Measurements from ENCODE around the gene RNF169.

The RNF169 gene

DNA sequence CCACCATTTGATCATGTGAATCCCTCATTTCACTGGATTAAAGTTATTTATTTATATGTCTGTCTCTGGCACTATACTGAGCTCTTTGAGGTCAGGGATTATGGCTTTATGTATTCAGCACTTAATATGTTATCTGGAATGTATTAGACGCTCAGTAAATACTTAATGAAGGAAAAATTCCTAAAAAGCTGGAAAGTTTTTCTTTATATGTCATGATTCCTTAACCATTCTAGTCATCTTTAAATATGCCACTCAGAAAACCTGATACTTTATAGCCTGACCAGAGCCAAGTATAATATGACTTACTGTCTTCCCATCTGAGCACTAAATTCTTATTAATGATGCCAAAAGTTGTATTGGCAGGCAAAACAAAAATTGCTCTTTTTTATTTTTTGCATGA, 27.1 kb downstream of the RNF169 start:
- H3K9me2 ChIP-seq (replicated peaks; ENCODE audit: insufficient read depth, low read length) = no peaks in the 10 kb centered on the region
- no peak for DNase-seq
- H3K79me2 ChIP-seq (ENCODE audit: low read length) = peaks cover 80% of the 10 kb centered on the region
- no peak overlapping the region for H3K9ac ChIP-seq (ENCODE audit: low read length)
- no peaks in the 10 kb centered on the region for H3K36me3 ChIP-seq (replicated peaks; ENCODE audit: insufficient read depth, low read length)
- no peaks in the 10 kb centered on the region for H3K4me1 ChIP-seq (ENCODE audit: low read length)
- TF ChIP-seq EZH2phosphoT487 (IDR thresholded peaks at IDR 0.05; ENCODE audit: low read length) (no peak), CTCF (IDR thresholded peaks at IDR 0.05; ENCODE audit: low read length) (no peak), EZH2 (optimal IDR thresholded peaks at IDR 0.05; ENCODE audit: low read depth, low read length) (no peak)
- no peak overlapping the region for H3K4me3 ChIP-seq (ENCODE audit: low read length)
- H3K4me2 ChIP-seq (ENCODE audit: low read depth, low read length) = no peak overlapping the region
- H3K27ac ChIP-seq (ENCODE audit: low read length) = no peak overlapping the region
- H3F3A ChIP-seq (ENCODE audit: insufficient read depth, low read length) = no peaks in the 10 kb centered on the region
- no peaks in the 10 kb centered on the region for H4K20me1 ChIP-seq (ENCODE audit: insufficient read depth, low read length)
- H3K27me3 ChIP-seq (replicated peaks; ENCODE audit: insufficient read depth, low read length) = no peaks in the 10 kb centered on the region
- H3K9me3 ChIP-seq (replicated peaks; ENCODE audit: insufficient read depth, low read length) = no peaks in the 10 kb centered on the region
- H2AFZ ChIP-seq (ENCODE audit: low read length) = no peak overlapping the region

DNA sequence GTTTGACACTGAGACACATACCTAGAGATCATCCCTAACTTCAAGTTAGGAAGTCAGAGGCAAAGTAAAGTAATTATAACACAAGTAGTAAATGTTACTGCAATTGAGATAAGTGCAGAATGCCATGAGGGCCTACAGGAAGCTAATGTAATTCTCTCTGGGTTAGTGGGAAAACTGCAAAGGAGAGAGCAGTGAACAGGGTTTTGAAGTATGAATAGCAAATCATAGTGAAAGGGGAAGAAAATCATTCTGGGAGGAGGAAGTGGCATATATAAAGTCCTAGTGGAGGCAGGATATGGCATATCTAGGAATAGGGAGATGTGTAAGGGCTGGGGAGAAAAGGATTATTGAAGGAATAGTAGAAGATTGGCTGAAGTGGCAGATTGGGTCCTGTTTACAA, 27.9 kb downstream of the RNF169 start:
- no peak overlapping the region for H3K4me2 ChIP-seq (ENCODE audit: low read depth, low read length)
- H3K79me2 ChIP-seq (ENCODE audit: low read length) = peaks cover 81% of the 10 kb centered on the region
- no peaks in the 10 kb centered on the region for H3F3A ChIP-seq (ENCODE audit: insufficient read depth, low read length)

DNA sequence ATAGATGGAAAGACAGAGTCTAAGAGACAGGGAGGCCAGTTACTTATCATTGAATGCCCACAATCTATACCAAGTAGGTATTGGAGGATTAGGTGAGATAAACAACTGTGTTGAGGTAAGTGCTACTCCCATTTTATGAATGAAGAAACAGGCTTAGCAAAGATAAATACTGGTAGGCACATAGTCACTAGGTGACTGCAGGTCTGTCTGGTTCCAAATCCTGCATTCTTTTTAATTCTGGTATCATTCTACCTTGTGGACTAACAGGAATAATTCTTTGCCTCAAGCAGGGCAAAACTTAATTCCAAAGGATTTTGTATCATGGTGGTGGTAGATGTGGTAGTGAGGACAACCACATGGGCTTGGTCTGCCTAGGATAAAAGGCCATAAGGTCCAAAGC, 28.4 kb downstream of the RNF169 start:
- no peaks in the 10 kb centered on the region for H3K9me2 ChIP-seq (replicated peaks; ENCODE audit: insufficient read depth, low read length)
- no peaks in the 10 kb centered on the region for H3F3A ChIP-seq (ENCODE audit: insufficient read depth, low read length)
- no peaks in the 10 kb centered on the region for H3K36me3 ChIP-seq (replicated peaks; ENCODE audit: insufficient read depth, low read length)
- no peak overlapping the region for H3K9ac ChIP-seq (ENCODE audit: low read length)
- TF ChIP-seq EZH2phosphoT487 (IDR thresholded peaks at IDR 0.05; ENCODE audit: low read length) = no peak
- no peak for TF ChIP-seq CTCF (IDR thresholded peaks at IDR 0.05; ENCODE audit: low read length)
- no peak for TF ChIP-seq EZH2 (optimal IDR thresholded peaks at IDR 0.05; ENCODE audit: low read depth, low read length)
- H3K79me2 ChIP-seq (ENCODE audit: low read length) = peaks cover 81% of the 10 kb centered on the region
- no peak overlapping the region for H3K4me3 ChIP-seq (ENCODE audit: low read length)
- no peaks in the 10 kb centered on the region for H3K9me3 ChIP-seq (replicated peaks; ENCODE audit: insufficient read depth, low read length)
- no peaks in the 10 kb centered on the region for H4K20me1 ChIP-seq (ENCODE audit: insufficient read depth, low read length)
- no peak overlapping the region for H3K27ac ChIP-seq (ENCODE audit: low read length)
- no peak overlapping the region for H2AFZ ChIP-seq (ENCODE audit: low read length)
- peaks cover 5% of the 10 kb centered on the region; the same call in 1 of the 2 replicates for H3K4me1 ChIP-seq (ENCODE audit: low read length)
- no peak for DNase-seq
- no peak overlapping the region for H3K4me2 ChIP-seq (ENCODE audit: low read depth, low read length)
- no peaks in the 10 kb centered on the region for H3K27me3 ChIP-seq (replicated peaks; ENCODE audit: insufficient read depth, low read length)

More for the DNA sequence above, 27.9 kb downstream of the RNF169 start:
- no peaks in the 10 kb centered on the region for H3K27me3 ChIP-seq (replicated peaks; ENCODE audit: insufficient read depth, low read length)
- H2AFZ ChIP-seq (ENCODE audit: low read length) = no peak overlapping the region
- H3K36me3 ChIP-seq (replicated peaks; ENCODE audit: insufficient read depth, low read length) = no peaks in the 10 kb centered on the region
- DNase-seq = no peak
- no peak overlapping the region for H3K9ac ChIP-seq (ENCODE audit: low read length)
- H3K27ac ChIP-seq (ENCODE audit: low read length) = no peak overlapping the region
- no peak overlapping the region for H3K4me3 ChIP-seq (ENCODE audit: low read length)
- no peaks in the 10 kb centered on the region for H4K20me1 ChIP-seq (ENCODE audit: insufficient read depth, low read length)
- no peaks in the 10 kb centered on the region for H3K9me2 ChIP-seq (replicated peaks; ENCODE audit: insufficient read depth, low read length)
- H3K9me3 ChIP-seq (replicated peaks; ENCODE audit: insufficient read depth, low read length) = no peaks in the 10 kb centered on the region
- no peak for TF ChIP-seq CTCF (IDR thresholded peaks at IDR 0.05; ENCODE audit: low read length)
- TF ChIP-seq EZH2phosphoT487 (IDR thresholded peaks at IDR 0.05; ENCODE audit: low read length) = no peak
- no peak for TF ChIP-seq EZH2 (optimal IDR thresholded peaks at IDR 0.05; ENCODE audit: low read depth, low read length)
- peaks cover under 1% of the 10 kb centered on the region; the same call in 1 of the 2 replicates for H3K4me1 ChIP-seq (ENCODE audit: low read length)

Measured in MM.1S (cell line).